ENCODE measurements around the gene RANBP10. TPM values are rescaled to one million over a fixed set of nuclear protein-coding genes. Genes with fewer than 3 reads are reported as not detected.

RANBP10 gene
- total and polyA plus RNA-seq, 2 donors (not counting 3 experiments of a cell fraction or from before 2014, with no cell fraction given) = 25.6 to 28.8 TPM

GRCh38 chr16:67822511-67822910, 16.2 kb upstream of the RANBP10 start:
- ChIA-PET POLR2A (no interaction called here), CTCF (no interaction called here)
- H3K4me1 ChIP-seq (ENCODE audit: control insufficient read depth, extremely low read depth, insufficient read depth, low read length) = no peaks in the 10 kb centered on the region
- intact Hi-C loops (cut with micrococcal nuclease) = no loop called here
- FAIRE-seq = no peak
- H3K4me2 ChIP-seq (ENCODE audit: insufficient read depth, low read length) = no peak overlapping the region
- no peaks in the 10 kb centered on the region for H3K27me3 ChIP-seq (ENCODE audit: control insufficient read depth in 2 of 2, insufficient read depth in 2 of 2, low read length in 2 of 2)
- no peak overlapping the region for H3K9ac ChIP-seq (replicated peaks; ENCODE audit: extremely low read depth, insufficient read depth, low read length)
- no peaks in the 10 kb centered on the region for H3K79me2 ChIP-seq (ENCODE audit: control insufficient read depth, insufficient read depth, low read length)
- no peak overlapping the region for H3K27ac ChIP-seq (ENCODE audit: insufficient read depth, low read depth, low read length)
- dilution Hi-C loops (cut with MboI; ENCODE audit: extremely low pct_ligation_motif_present, low sequenced_read_pairs) = no loop called here
- no peaks in the 10 kb centered on the region for H3K9me1 ChIP-seq (replicated peaks; ENCODE audit: control insufficient read depth, extremely low read depth, insufficient read depth, low read length)
- H3K36me3 ChIP-seq (ENCODE audit: control insufficient read depth in 2 of 2, extremely low read depth in 1 of 2, insufficient read depth in 2 of 2, low read length in 2 of 2) = peaks cover 0 to 6% of the 10 kb centered on the region in 2 experiments
- no peaks in the 10 kb centered on the region for H3K9me3 ChIP-seq (replicated peaks; ENCODE audit: control insufficient read depth, insufficient read depth, low read length)
- TF ChIP-seq FOS (IDR thresholded peaks at IDR 0.05; ENCODE audit: borderline replicate concordance, insufficient read depth, low read length) = no peak
- no peak for TF ChIP-seq JUN (IDR thresholded peaks at IDR 0.05; ENCODE audit: borderline replicate concordance, insufficient read depth, insufficient read length, low read depth)
- TF ChIP-seq, protein P1, sequence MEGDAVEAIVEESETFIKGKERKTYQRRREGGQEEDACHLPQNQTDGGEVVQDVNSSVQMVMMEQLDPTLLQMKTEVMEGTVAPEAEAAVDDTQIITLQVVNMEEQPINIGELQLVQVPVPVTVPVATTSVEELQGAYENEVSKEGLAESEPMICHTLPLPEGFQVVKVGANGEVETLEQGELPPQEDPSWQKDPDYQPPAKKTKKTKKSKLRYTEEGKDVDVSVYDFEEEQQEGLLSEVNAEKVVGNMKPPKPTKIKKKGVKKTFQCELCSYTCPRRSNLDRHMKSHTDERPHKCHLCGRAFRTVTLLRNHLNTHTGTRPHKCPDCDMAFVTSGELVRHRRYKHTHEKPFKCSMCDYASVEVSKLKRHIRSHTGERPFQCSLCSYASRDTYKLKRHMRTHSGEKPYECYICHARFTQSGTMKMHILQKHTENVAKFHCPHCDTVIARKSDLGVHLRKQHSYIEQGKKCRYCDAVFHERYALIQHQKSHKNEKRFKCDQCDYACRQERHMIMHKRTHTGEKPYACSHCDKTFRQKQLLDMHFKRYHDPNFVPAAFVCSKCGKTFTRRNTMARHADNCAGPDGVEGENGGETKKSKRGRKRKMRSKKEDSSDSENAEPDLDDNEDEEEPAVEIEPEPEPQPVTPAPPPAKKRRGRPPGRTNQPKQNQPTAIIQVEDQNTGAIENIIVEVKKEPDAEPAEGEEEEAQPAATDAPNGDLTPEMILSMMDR (IDR thresholded peaks at IDR 0.05; ENCODE audit: extremely low read depth in 1 of 2, insufficient read depth in 1 of 2, low read depth in 1 of 2, low read length in 2 of 2) = no peak
- no peak for TF ChIP-seq POLR2AphosphoS5 (IDR thresholded peaks at IDR 0.05; ENCODE audit: insufficient read depth, low read depth, low read length)
- no peak for TF ChIP-seq EZH2 (IDR thresholded peaks at IDR 0.05; ENCODE audit: borderline replicate concordance, low read depth, low read length, severe bottlenecking)
- no peak for TF ChIP-seq GATA2 (IDR thresholded peaks at IDR 0.05; ENCODE audit: insufficient read depth, insufficient read length, low read depth, low read length)
- no peak for TF ChIP-seq POLR2A (IDR thresholded peaks at IDR 0.05; ENCODE audit: low read depth, low read length)
- TF ChIP-seq MYC (IDR thresholded peaks at IDR 0.05; ENCODE audit: low read depth, low read length) = no peak
- no peak overlapping the region for H3K4me3 ChIP-seq (replicated peaks in 1 of 3; ENCODE audit: insufficient read depth in 1 of 3, low read depth in 1 of 3, low read length in 3 of 3)
- H2AFZ ChIP-seq (ENCODE audit: low read depth, low read length) = no peak overlapping the region
- H4K20me1 ChIP-seq (replicated peaks; ENCODE audit: control insufficient read depth, extremely low read depth, insufficient read depth, low read length) = no peaks in the 10 kb centered on the region
- no peak for DNase-seq (ENCODE audit: low read depth, low spot score)
- no TSS peak for BruUV-seq (replicated peaks)

All from endothelial cell of umbilical vein (primary cell).